IMR-90 (cell line): ENCODE measurements around the gene NUB1. TPM values are rescaled to one million over a fixed set of nuclear protein-coding genes. Genes with fewer than 3 reads are reported as not detected.

ENCODE experiments used
- ATAC-seq: fragments of 200-7000 bp; cut with Tn5 transposase; 2 replicates; pipeline ENCODE4 v1.9.1; 2020; ENCODE audit warnings: low read depth, mild to moderate bottlenecking, moderate library complexity
- BruUV-seq: library from RNA; stranded (reverse); fragments of 400-500 nt; replicated peaks from 2 replicates; lab custom pipeline; 2021; lab: Mats Ljungman, UMichigan
- CTCF ChIA-PET: fragments of 300-600 bp; formaldehyde crosslinking; extraction: SDS; loops from one replicate; lab custom pipeline; 2021; ENCODE audit warnings: antibody characterized with exemption; lab: Yijun Ruan, JAX
- POLR2A ChIA-PET: fragments of 300-600 bp; sonication (Branson Sonifier 250); formaldehyde crosslinking; loops from one replicate; lab custom pipeline; 2022; ENCODE audit warnings: antibody characterized with exemption; ENCODE audit not compliant: unreplicated experiment; lab: Charles Lee
- DNase-seq: peaks from one replicate; pipeline ENCODE4 v3.0.0; 2013
- H2AFZ ChIP-seq: replicated peaks from 2 replicates; pipeline ENCODE3; 2013; ENCODE audit warnings: low read length, mild to moderate bottlenecking; ENCODE audit not compliant: poor library complexity
- H2AK5ac ChIP-seq: 2 replicates; pipeline ENCODE4 v1.6.1; 2013; ENCODE audit warnings: low read depth, low read length, inconsistent platforms
- H2AK9ac ChIP-seq: replicated peaks from 2 replicates; pipeline ENCODE3; 2013; ENCODE audit warnings: mild to moderate bottlenecking, low read depth, low read length, moderate library complexity; ENCODE audit not compliant: poor library complexity
- H2BK120ac ChIP-seq: 2 replicates; pipeline ENCODE4 v1.6.1; 2013; ENCODE audit warnings: low read depth, low read length, inconsistent platforms
- H2BK15ac ChIP-seq: 3 replicates; pipeline ENCODE4 v1.6.1; 2013; ENCODE audit warnings: low read depth, low read length, inconsistent platforms
- H2BK20ac ChIP-seq: 2 replicates; pipeline ENCODE4 v1.6.1; 2013; ENCODE audit warnings: low read depth, mild to moderate bottlenecking, inconsistent platforms, low read length, moderate library complexity
- H2BK5ac ChIP-seq: 2 replicates; pipeline ENCODE4 v1.6.1; 2013; ENCODE audit warnings: mild to moderate bottlenecking, low read depth, low read length, inconsistent platforms; ENCODE audit not compliant: poor library complexity, severe bottlenecking
- H3K14ac ChIP-seq: replicated peaks from 2 replicates; pipeline ENCODE4 v1.6.1; 2013; ENCODE audit warnings: low read depth, low read length, inconsistent platforms
- H3K18ac ChIP-seq: 2 replicates; pipeline ENCODE4 v1.6.1; 2013; ENCODE audit warnings: low read depth, low read length, control low read depth
- H3K23ac ChIP-seq: 2 replicates; pipeline ENCODE4 v1.6.1; 2013; ENCODE audit warnings: low read depth, low read length, inconsistent platforms
- H3K27ac ChIP-seq: 2 replicates; pipeline ENCODE4 v1.5.1; 2013; ENCODE audit warnings: mild to moderate bottlenecking, control low read depth, low read length; ENCODE audit not compliant: insufficient read depth
- H3K27me3 ChIP-seq: 2 replicates; pipeline ENCODE4 v1.6.1; 2013; ENCODE audit warnings: low read length; ENCODE audit not compliant: control insufficient read depth, insufficient read depth
- H3K36me3 ChIP-seq: 2 replicates; pipeline ENCODE4 v1.6.1; 2013; ENCODE audit warnings: low read length, mixed read lengths; ENCODE audit not compliant: control insufficient read depth, insufficient read depth
- H3K4ac ChIP-seq: 2 replicates; pipeline ENCODE4 v1.6.1; 2013; ENCODE audit warnings: low read depth, low read length, inconsistent platforms
- H3K4me1 ChIP-seq: 2 replicates; pipeline ENCODE4 v1.6.1; 2013; ENCODE audit warnings: low read length, mixed read lengths; ENCODE audit not compliant: control insufficient read depth, insufficient read depth
- H3K4me2 ChIP-seq: 2 replicates; pipeline ENCODE4 v1.6.1; 2013; ENCODE audit warnings: low read depth, mild to moderate bottlenecking, control low read depth, low read length, moderate library complexity
- H3K4me3 ChIP-seq: 2 replicates; pipeline ENCODE4 v1.5.1; 2013; ENCODE audit warnings: low read depth, mild to moderate bottlenecking, control low read depth, low read length, moderate library complexity; ENCODE audit not compliant: insufficient read depth
- H3K56ac ChIP-seq: 2 replicates; pipeline ENCODE4 v1.6.1; 2013; ENCODE audit warnings: low read length, inconsistent platforms; ENCODE audit not compliant: insufficient read depth; ENCODE audit errors: extremely low read depth
- H3K79me1 ChIP-seq, 2 experiments: 2 replicates each; pipeline ENCODE4 v1.6.1; 2013; ENCODE audit warnings: low read length in 2 of 2, inconsistent platforms in 1 of 2, low read depth in 1 of 2
- H3K9ac ChIP-seq: 2 replicates; pipeline ENCODE4 v1.6.1; 2013; ENCODE audit warnings: low read depth, low read length, control low read depth
- H3K9me1 ChIP-seq: 2 replicates; pipeline ENCODE4 v1.6.1; 2013; ENCODE audit warnings: low read length, inconsistent platforms; ENCODE audit not compliant: insufficient read depth
- H3K9me3 ChIP-seq: 2 replicates; pipeline ENCODE4 v1.6.1; 2013; ENCODE audit warnings: low read length; ENCODE audit not compliant: control insufficient read depth, insufficient read depth
- H4K20me1 ChIP-seq: 2 replicates; pipeline ENCODE4 v1.6.1; 2013; ENCODE audit warnings: low read length, inconsistent platforms; ENCODE audit not compliant: insufficient read depth
- H4K5ac ChIP-seq: 2 replicates; pipeline ENCODE4 v1.6.1; 2013; ENCODE audit warnings: mild to moderate bottlenecking, low read depth, low read length, control low read depth
- H4K8ac ChIP-seq, 2 experiments: 2 replicates each; pipeline ENCODE4 v1.6.1; 2013; ENCODE audit warnings: low read depth in 2 of 2, low read length in 2 of 2, control low read depth in 1 of 2, inconsistent platforms in 1 of 2
- H4K91ac ChIP-seq: 2 replicates; pipeline ENCODE4 v1.6.1; 2013; ENCODE audit warnings: low read depth, low read length, inconsistent platforms; ENCODE audit not compliant: insufficient read depth
- BHLHE40 ChIP-seq: fragments of 150-350 bp; IDR thresholded peaks from 2 replicates; pipeline ENCODE4 v1.6.1; 2016; ENCODE audit warnings: mild to moderate bottlenecking, low read depth, low read length
- CEBPB ChIP-seq: IDR thresholded peaks from 2 replicates; pipeline ENCODE4 v1.6.1; 2012; ENCODE audit warnings: low read depth, low read length, improper control_type of control experiment
- CHD1 ChIP-seq: IDR thresholded peaks from 2 replicates; pipeline ENCODE4 v1.6.1; 2012; ENCODE audit warnings: low read depth, low read length, improper control_type of control experiment
- FOS ChIP-seq: fragments of 150-350 bp; IDR thresholded peaks from 2 replicates; pipeline ENCODE4 v1.6.1; 2016; ENCODE audit warnings: low read depth, low read length
- NFE2L2 ChIP-seq: fragments of 150-350 bp; IDR thresholded peaks from 2 replicates; pipeline ENCODE4 v1.6.1; 2016; ENCODE audit warnings: low read depth, mild to moderate bottlenecking, low read length
- RAD21 ChIP-seq: IDR thresholded peaks from 2 replicates; pipeline ENCODE4 v1.6.1; 2012; ENCODE audit warnings: low read length, improper control_type of control experiment
- SMC3 ChIP-seq: fragments of 150-350 bp; IDR thresholded peaks from 2 replicates; pipeline ENCODE4 v1.6.1; 2016; ENCODE audit warnings: low read depth, mild to moderate bottlenecking, antibody characterized with exemption, low read length, moderate library complexity
- dilution Hi-C: fragments of 300-500 bp; cut with HindIII; formaldehyde crosslinking; loops from one replicate; pipeline ENCODE4 v1.14.3; 2018; ENCODE audit warnings: low sequenced_read_pairs; ENCODE audit not compliant: unreplicated experiment
- in situ Hi-C: fragments of 300-500 bp; cut with MboI; formaldehyde crosslinking; loops from 3 replicates; pipeline ENCODE4 v1.14.3; 2019; ENCODE audit warnings: low sequenced_read_pairs, inconsistent platforms, mixed read lengths
- intact Hi-C: fragments of 100-400 bp; cut with micrococcal nuclease; formaldehyde crosslinking; loops from 2 replicates; pipeline ENCODE4 v1.10.0; 2022
- polyA plus RNA-seq, 3 experiments: library from polyadenylated mRNA; depleted of rRNA; stranded (reverse); fragments of >200 nt; gene quantifications; 2 replicates each; pipeline ENCODE4 v1.2.3, GENCODE V29; 2012; ENCODE audit warnings: low replicate concordance in 1 of 3
- total RNA-seq: library from RNA; depleted of rRNA; stranded (reverse); fragments of >200 nt; gene quantifications from 2 replicates; pipeline ENCODE4 v1.2.3, GENCODE V29; 2012
- TF ChIP-seq, protein P1 (sequence below): fragments of 150-350 bp; IDR thresholded peaks from 2 replicates; pipeline ENCODE4 v1.6.1; 2016; ENCODE audit warnings: low read depth, mild to moderate bottlenecking, low read length, moderate library complexity, borderline replicate concordance
- TF ChIP-seq, protein P2 (sequence below): fragments of 150-350 bp; IDR thresholded peaks from 2 replicates; pipeline ENCODE4 v1.6.1; 2017; ENCODE audit warnings: mild to moderate bottlenecking, antibody characterized with exemption, low read length, low read depth

NUB1 gene
- total and polyA plus RNA-seq, 2 of the 4 experiments (the other 2 are of a cell fraction): 20.1 to 29.7 TPM

DNA sequence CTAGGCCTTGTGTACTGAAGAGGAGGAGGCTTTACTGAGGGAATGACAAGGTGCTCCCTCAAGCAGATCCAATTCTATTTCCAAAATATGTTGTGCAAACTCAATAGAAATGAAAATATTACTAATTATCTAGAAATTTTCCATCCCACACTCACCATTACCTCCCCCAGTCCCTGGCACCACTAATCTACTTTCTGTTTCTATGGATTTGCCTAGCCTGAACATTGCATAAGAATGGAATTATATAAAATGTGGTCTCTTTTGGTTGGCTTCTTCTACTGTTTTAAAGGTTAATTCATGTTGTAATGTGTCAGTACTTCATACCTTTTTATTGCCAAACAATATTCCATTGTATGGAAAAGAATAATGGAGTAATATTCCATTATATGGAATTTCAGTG is 18.7 kb upstream of the NUB1 start:
- Histone ChIP-seq H3K9me3 (peaks cover 27% of the 10 kb centered on the region), H3K27ac (no peak overlapping the region), H3K23ac (no peak overlapping the region), H2AK9ac (no peak overlapping the region), H3K27me3 (peaks cover 14% of the 10 kb centered on the region), H3K4me3 (no peak overlapping the region), H4K8ac (no peak overlapping the region), H3K79me1 (no peaks in the 10 kb centered on the region), H3K4ac (no peak overlapping the region), H4K5ac (no peak overlapping the region), H3K9me1 (no peaks in the 10 kb centered on the region), H3K56ac (no peak overlapping the region), H2BK15ac (no peak overlapping the region), H4K91ac (no peak overlapping the region), H3K9ac (no peak overlapping the region), H2BK5ac (no peak overlapping the region), H2AFZ (no peak overlapping the region), H2BK20ac (no peak overlapping the region), H3K14ac (no peak overlapping the region), H3K36me3 (no peaks in the 10 kb centered on the region), H3K4me1 (peaks cover 2% of the 10 kb centered on the region), H4K20me1 (no peaks in the 10 kb centered on the region), H2BK120ac (no peak overlapping the region), H2AK5ac (no peak overlapping the region), H3K18ac (no peak overlapping the region), H3K4me2 (no peak overlapping the region)
- POLR2A ChIA-PET: no interaction called here
- ATAC-seq: no peak
- in situ Hi-C loops: no loop called here
- CTCF ChIA-PET: no interaction called here
- BruUV-seq: no TSS peak
- intact Hi-C loops: no loop called here
- TF ChIP-seq SMC3: no peak
- TF ChIP-seq NFE2L2: no peak
- no peak for TF ChIP-seq RAD21
- no peak for TF ChIP-seq BHLHE40
- TF ChIP-seq, protein P1, sequence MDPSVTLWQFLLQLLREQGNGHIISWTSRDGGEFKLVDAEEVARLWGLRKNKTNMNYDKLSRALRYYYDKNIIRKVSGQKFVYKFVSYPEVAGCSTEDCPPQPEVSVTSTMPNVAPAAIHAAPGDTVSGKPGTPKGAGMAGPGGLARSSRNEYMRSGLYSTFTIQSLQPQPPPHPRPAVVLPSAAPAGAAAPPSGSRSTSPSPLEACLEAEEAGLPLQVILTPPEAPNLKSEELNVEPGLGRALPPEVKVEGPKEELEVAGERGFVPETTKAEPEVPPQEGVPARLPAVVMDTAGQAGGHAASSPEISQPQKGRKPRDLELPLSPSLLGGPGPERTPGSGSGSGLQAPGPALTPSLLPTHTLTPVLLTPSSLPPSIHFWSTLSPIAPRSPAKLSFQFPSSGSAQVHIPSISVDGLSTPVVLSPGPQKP: no peak
- TF ChIP-seq, protein P2, sequence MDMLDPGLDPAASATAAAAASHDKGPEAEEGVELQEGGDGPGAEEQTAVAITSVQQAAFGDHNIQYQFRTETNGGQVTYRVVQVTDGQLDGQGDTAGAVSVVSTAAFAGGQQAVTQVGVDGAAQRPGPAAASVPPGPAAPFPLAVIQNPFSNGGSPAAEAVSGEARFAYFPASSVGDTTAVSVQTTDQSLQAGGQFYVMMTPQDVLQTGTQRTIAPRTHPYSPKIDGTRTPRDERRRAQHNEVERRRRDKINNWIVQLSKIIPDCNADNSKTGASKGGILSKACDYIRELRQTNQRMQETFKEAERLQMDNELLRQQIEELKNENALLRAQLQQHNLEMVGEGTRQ: no peak
- TF ChIP-seq CHD1: no peak
- no peak for TF ChIP-seq FOS
- TF ChIP-seq CEBPB: no peak
- DNase-seq: no peak
- dilution Hi-C loops: no loop called here
